Neural cell (in vitro differentiated cells): ENCODE measurements around the gene TBC1D22B. TPM values are rescaled to one million over a fixed set of nuclear protein-coding genes. Genes with fewer than 3 reads are reported as not detected.

Source experiments
- H2AFZ ChIP-seq: fragments of 200-600, 300-800 bp; sonication (generic), shearing (Covaris generic); 2 replicates; pipeline ENCODE4 v1.6.0; 2014; ENCODE audit warnings: low read depth, mild to moderate bottlenecking, antibody characterized with exemption, low read length, moderate library complexity
- H3F3A ChIP-seq: fragments of 200-600 bp; shearing (Covaris generic); 2 replicates; pipeline ENCODE4 v1.6.1; 2016; ENCODE audit warnings: mild to moderate bottlenecking, moderate library complexity, mixed read lengths, antibody characterized with exemption, low read length; ENCODE audit not compliant: insufficient read depth, poor library complexity, severe bottlenecking
- H3K27ac ChIP-seq: fragments of 200-600, 300-800 bp; sonication (generic), shearing (Covaris generic); 2 replicates; pipeline ENCODE4 v1.5.1; 2014; ENCODE audit warnings: mild to moderate bottlenecking, low read length, moderate library complexity
- H3K27me3 ChIP-seq: fragments of 300-800, 200-600 bp; sonication (generic), shearing (Covaris generic); 2 replicates; pipeline ENCODE4 v1.6.0; 2014; ENCODE audit warnings: mild to moderate bottlenecking, low read depth, low read length, moderate library complexity; ENCODE audit not compliant: insufficient read depth
- H3K36me3 ChIP-seq: fragments of 300-800, 200-600 bp; sonication (generic), shearing (Covaris generic); 2 replicates; pipeline ENCODE4 v1.5.1; 2014; ENCODE audit warnings: mild to moderate bottlenecking, antibody characterized with exemption, low read length, moderate library complexity; ENCODE audit not compliant: insufficient read depth
- H3K4me2 ChIP-seq: fragments of 300-800, 200-600 bp; sonication (generic), shearing (Covaris generic); 2 replicates; pipeline ENCODE4 v1.6.0; 2014; ENCODE audit warnings: mild to moderate bottlenecking, low read length
- H3K4me3 ChIP-seq: fragments of 300-800, 200-600 bp; sonication (generic), shearing (Covaris generic); 2 replicates; pipeline ENCODE4 v1.5.1; 2014; ENCODE audit warnings: mild to moderate bottlenecking, low read length, moderate library complexity
- H3K79me2 ChIP-seq: fragments of 200-600 bp; shearing (Covaris generic); replicated peaks from 2 replicates; pipeline ENCODE4 v1.6.0; 2014; ENCODE audit warnings: mild to moderate bottlenecking, low read length, moderate library complexity; ENCODE audit not compliant: insufficient read depth
- H3K9ac ChIP-seq: fragments of 300-800, 200-600 bp; sonication (generic), shearing (Covaris generic); 2 replicates; pipeline ENCODE4 v1.6.1; 2016; ENCODE audit warnings: mild to moderate bottlenecking, low read length, mixed read lengths
- H3K9me2 ChIP-seq: fragments of 200-600 bp; shearing (Covaris generic); 2 replicates; pipeline ENCODE4 v1.6.1; 2016; ENCODE audit warnings: mild to moderate bottlenecking, low read length, mixed read lengths; ENCODE audit not compliant: insufficient read depth
- H3K9me3 ChIP-seq: fragments of 200-600, 300-800 bp; sonication (generic), shearing (Covaris generic); 2 replicates; pipeline ENCODE4 v1.6.1; 2016; ENCODE audit warnings: mild to moderate bottlenecking, mixed run types, low read length, moderate library complexity, mixed read lengths
- H4K20me1 ChIP-seq: fragments of 200-600 bp; shearing (Covaris generic); 2 replicates; pipeline ENCODE4 v1.6.1; 2016; ENCODE audit warnings: mild to moderate bottlenecking, mixed run types; ENCODE audit not compliant: insufficient read depth
- EP300 ChIP-seq: fragments of 450-650 bp; conservative IDR thresholded peaks from 2 replicates; pipeline ENCODE4 v1.6.1; 2014; ENCODE audit warnings: antibody characterized with exemption, mild to moderate bottlenecking, moderate library complexity; ENCODE audit not compliant: poor library complexity, severe bottlenecking
- EZH2 ChIP-seq: fragments of 200-600, 300-800 bp; shearing (Covaris generic), sonication (generic); IDR thresholded peaks from 2 replicates; pipeline ENCODE4 v1.6.1; 2014; ENCODE audit warnings: antibody characterized with exemption, low read length, borderline replicate concordance, mild to moderate bottlenecking; ENCODE audit not compliant: insufficient read depth, poor library complexity, severe bottlenecking
- MXI1 ChIP-seq: fragments of 450-650 bp; conservative IDR thresholded peaks from 2 replicates; pipeline ENCODE4 v1.6.1; 2014; ENCODE audit warnings: antibody characterized with exemption, mild to moderate bottlenecking; ENCODE audit not compliant: poor library complexity, severe bottlenecking
- POLR2AphosphoS5 ChIP-seq: IDR thresholded peaks from 2 replicates; pipeline ENCODE4 v1.6.1; 2012
- RAD21 ChIP-seq: fragments of 450-650 bp; conservative IDR thresholded peaks from 2 replicates; pipeline ENCODE4 v1.6.1; 2014; ENCODE audit warnings: antibody characterized with exemption, mild to moderate bottlenecking, moderate library complexity
- SMC3 ChIP-seq: fragments of 450-650 bp; conservative IDR thresholded peaks from 2 replicates; pipeline ENCODE4 v1.6.1; 2014; ENCODE audit warnings: antibody characterized with exemption, mild to moderate bottlenecking, moderate library complexity; ENCODE audit not compliant: poor library complexity
- TAF1 ChIP-seq: IDR thresholded peaks from 2 replicates; pipeline ENCODE4 v1.6.1; 2012; ENCODE audit warnings: low read depth
- polyA plus RNA-seq: library from polyadenylated mRNA; depleted of rRNA; stranded (reverse); fragments of >200 nt; gene quantifications from 2 replicates; pipeline ENCODE4 v1.2.3, GENCODE V29; 2014
- TF ChIP-seq, protein P1 (sequence below): fragments of 450-650 bp; IDR thresholded peaks from 2 replicates; pipeline ENCODE4 v1.5.1; 2014; ENCODE audit warnings: antibody characterized with exemption, mild to moderate bottlenecking, moderate library complexity; ENCODE audit not compliant: poor library complexity, severe bottlenecking
- TF ChIP-seq, protein P2 (sequence below): IDR thresholded peaks from 2 replicates; pipeline ENCODE4 v1.6.1; 2012; ENCODE audit warnings: borderline replicate concordance

TBC1D22B gene
- polyA plus RNA-seq, 1 donor from 2014 or later: 10.6 TPM

GRCh38 chr6:37262446-37263026, 5.0 kb downstream of the TBC1D22B start:
- Histone ChIP-seq H3F3A (no peaks in the 10 kb centered on the region), H3K4me2 (no peak overlapping the region), H3K27me3 (no peaks in the 10 kb centered on the region), H3K36me3 (no peaks in the 10 kb centered on the region), H3K9me2 (no peaks in the 10 kb centered on the region), H3K9me3 (no peaks in the 10 kb centered on the region), H3K4me3 (no peak overlapping the region), H2AFZ (no peak overlapping the region), H3K9ac (no peak overlapping the region), H3K27ac (no peak overlapping the region), H3K79me2 (peaks cover 8% of the 10 kb centered on the region), H4K20me1 (no peaks in the 10 kb centered on the region)
- no peak for TF ChIP-seq TAF1
- TF ChIP-seq, protein P1, sequence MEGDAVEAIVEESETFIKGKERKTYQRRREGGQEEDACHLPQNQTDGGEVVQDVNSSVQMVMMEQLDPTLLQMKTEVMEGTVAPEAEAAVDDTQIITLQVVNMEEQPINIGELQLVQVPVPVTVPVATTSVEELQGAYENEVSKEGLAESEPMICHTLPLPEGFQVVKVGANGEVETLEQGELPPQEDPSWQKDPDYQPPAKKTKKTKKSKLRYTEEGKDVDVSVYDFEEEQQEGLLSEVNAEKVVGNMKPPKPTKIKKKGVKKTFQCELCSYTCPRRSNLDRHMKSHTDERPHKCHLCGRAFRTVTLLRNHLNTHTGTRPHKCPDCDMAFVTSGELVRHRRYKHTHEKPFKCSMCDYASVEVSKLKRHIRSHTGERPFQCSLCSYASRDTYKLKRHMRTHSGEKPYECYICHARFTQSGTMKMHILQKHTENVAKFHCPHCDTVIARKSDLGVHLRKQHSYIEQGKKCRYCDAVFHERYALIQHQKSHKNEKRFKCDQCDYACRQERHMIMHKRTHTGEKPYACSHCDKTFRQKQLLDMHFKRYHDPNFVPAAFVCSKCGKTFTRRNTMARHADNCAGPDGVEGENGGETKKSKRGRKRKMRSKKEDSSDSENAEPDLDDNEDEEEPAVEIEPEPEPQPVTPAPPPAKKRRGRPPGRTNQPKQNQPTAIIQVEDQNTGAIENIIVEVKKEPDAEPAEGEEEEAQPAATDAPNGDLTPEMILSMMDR: no peak
- TF ChIP-seq SMC3: no peak
- no peak for TF ChIP-seq EP300
- no peak for TF ChIP-seq RAD21
- no peak for TF ChIP-seq POLR2AphosphoS5
- no peak for TF ChIP-seq MXI1
- TF ChIP-seq EZH2: no peak
- TF ChIP-seq, protein P2, sequence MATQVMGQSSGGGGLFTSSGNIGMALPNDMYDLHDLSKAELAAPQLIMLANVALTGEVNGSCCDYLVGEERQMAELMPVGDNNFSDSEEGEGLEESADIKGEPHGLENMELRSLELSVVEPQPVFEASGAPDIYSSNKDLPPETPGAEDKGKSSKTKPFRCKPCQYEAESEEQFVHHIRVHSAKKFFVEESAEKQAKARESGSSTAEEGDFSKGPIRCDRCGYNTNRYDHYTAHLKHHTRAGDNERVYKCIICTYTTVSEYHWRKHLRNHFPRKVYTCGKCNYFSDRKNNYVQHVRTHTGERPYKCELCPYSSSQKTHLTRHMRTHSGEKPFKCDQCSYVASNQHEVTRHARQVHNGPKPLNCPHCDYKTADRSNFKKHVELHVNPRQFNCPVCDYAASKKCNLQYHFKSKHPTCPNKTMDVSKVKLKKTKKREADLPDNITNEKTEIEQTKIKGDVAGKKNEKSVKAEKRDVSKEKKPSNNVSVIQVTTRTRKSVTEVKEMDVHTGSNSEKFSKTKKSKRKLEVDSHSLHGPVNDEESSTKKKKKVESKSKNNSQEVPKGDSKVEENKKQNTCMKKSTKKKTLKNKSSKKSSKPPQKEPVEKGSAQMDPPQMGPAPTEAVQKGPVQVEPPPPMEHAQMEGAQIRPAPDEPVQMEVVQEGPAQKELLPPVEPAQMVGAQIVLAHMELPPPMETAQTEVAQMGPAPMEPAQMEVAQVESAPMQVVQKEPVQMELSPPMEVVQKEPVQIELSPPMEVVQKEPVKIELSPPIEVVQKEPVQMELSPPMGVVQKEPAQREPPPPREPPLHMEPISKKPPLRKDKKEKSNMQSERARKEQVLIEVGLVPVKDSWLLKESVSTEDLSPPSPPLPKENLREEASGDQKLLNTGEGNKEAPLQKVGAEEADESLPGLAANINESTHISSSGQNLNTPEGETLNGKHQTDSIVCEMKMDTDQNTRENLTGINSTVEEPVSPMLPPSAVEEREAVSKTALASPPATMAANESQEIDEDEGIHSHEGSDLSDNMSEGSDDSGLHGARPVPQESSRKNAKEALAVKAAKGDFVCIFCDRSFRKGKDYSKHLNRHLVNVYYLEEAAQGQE: no peak

DNA sequence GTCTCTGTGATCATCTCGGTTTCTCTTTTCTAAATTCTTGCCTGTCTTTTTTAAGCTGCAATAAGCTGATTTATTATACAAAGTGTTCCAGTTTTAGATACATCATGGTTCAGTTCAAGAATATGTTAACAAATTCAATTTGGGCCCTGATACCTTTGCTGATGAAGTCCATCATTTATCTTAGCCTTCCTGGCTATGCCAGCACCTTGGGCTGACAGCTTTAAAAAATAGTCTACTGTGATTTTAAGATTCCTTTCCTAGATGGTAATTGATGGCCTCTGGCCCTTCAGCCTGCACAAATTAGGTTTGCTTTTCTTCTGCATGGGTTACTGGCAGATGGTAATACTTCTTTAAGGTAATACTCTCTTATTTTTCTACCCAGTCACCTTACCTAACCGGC, 7.4 kb downstream of the TBC1D22B start:
- Histone ChIP-seq H3K9me2 (no peaks in the 10 kb centered on the region), H3F3A (no peaks in the 10 kb centered on the region), H3K27me3 (no peaks in the 10 kb centered on the region), H4K20me1 (no peaks in the 10 kb centered on the region), H3K27ac (no peak overlapping the region), H3K4me3 (no peak overlapping the region), H3K79me2 (peaks cover 4% of the 10 kb centered on the region), H3K9me3 (no peaks in the 10 kb centered on the region), H2AFZ (no peak overlapping the region), H3K9ac (no peak overlapping the region), H3K4me2 (no peak overlapping the region), H3K36me3 (no peaks in the 10 kb centered on the region)
- TF ChIP-seq EP300 (no peak), TAF1 (no peak), MXI1 (no peak), POLR2AphosphoS5 (no peak), EZH2 (no peak), RAD21 (no peak), SMC3 (no peak)
- TF ChIP-seq, protein P1: no peak
- TF ChIP-seq, protein P2: no peak
